ENCODE measurements around the gene NFIA.

The NFIA gene

GRCh38 chr1:61076728-61077675 is 5.4 kb upstream of the NFIA start:
- peak overlapping the region; percentile 92 for H3K4me3 Mint-ChIP-seq
- H3K4me1 Mint-ChIP-seq (ENCODE audit: low read depth) = peaks cover 52% of the 10 kb centered on the region
- H3K36me3 Mint-ChIP-seq = no peaks in the 10 kb centered on the region
- peak overlapping the region; percentile 78 for H3K27ac Mint-ChIP-seq
- H3K9me3 Mint-ChIP-seq (ENCODE audit: low read depth) = no peaks in the 10 kb centered on the region
- no peaks in the 10 kb centered on the region for H3K27me3 Mint-ChIP-seq

GRCh38 chr1:61077676-61078541 is 4.5 kb upstream of the NFIA start:
- Mint-ChIP-seq H3K9me3 (ENCODE audit: low read depth) (no peaks in the 10 kb centered on the region), H3K27me3 (no peaks in the 10 kb centered on the region)

GRCh38 chr1:61078618-61079295 is 3.6 kb upstream of the NFIA start:
- Mint-ChIP-seq H3K9me3 (ENCODE audit: low read depth) (no peaks in the 10 kb centered on the region), H3K36me3 (no peaks in the 10 kb centered on the region), H3K27me3 (no peaks in the 10 kb centered on the region), H3K27ac (no peak overlapping the region), H3K4me1 (ENCODE audit: low read depth) (peaks cover 53% of the 10 kb centered on the region), H3K4me3 (peak overlapping the region; percentile 92)

More at GRCh38 chr1:61077676-61078541, 4.5 kb upstream of the NFIA start:
- no peaks in the 10 kb centered on the region for H3K36me3 Mint-ChIP-seq
- H3K4me3 Mint-ChIP-seq = peak overlapping the region; percentile 92
- peaks cover 52% of the 10 kb centered on the region for H3K4me1 Mint-ChIP-seq (ENCODE audit: low read depth)
- H3K27ac Mint-ChIP-seq = peak overlapping the region; percentile 47

GRCh38 chr1:61079296-61079897 is 3.0 kb upstream of the NFIA start:
- H3K36me3 Mint-ChIP-seq = no peaks in the 10 kb centered on the region
- H3K9me3 Mint-ChIP-seq (ENCODE audit: low read depth) = no peaks in the 10 kb centered on the region
- peaks cover 57% of the 10 kb centered on the region for H3K4me1 Mint-ChIP-seq (ENCODE audit: low read depth)
- no peaks in the 10 kb centered on the region for H3K27me3 Mint-ChIP-seq
- H3K27ac Mint-ChIP-seq = no peak overlapping the region
- peak overlapping the region; percentile 78 for H3K4me3 Mint-ChIP-seq

- Mint-ChIP-seq H3K36me3 (no peaks in the 10 kb centered on the region), H3K4me3 (peak overlapping the region; percentile 78), H3K4me1 (ENCODE audit: low read depth) (peaks cover 57% of the 10 kb centered on the region), H3K27me3 (no peaks in the 10 kb centered on the region), H3K27ac (peak overlapping the region; percentile 61), H3K9me3 (ENCODE audit: low read depth) (no peaks in the 10 kb centered on the region)
Observed at GRCh38 chr1:61079898-61080336, 2.4 kb upstream of the NFIA start.

- Mint-ChIP-seq H3K9me3 (ENCODE audit: low read depth) (no peaks in the 10 kb centered on the region), H3K4me3 (peak overlapping the region; percentile 78), H3K27me3 (no peaks in the 10 kb centered on the region), H3K4me1 (ENCODE audit: low read depth) (peaks cover 57% of the 10 kb centered on the region), H3K27ac (peak overlapping the region; percentile 74), H3K36me3 (no peaks in the 10 kb centered on the region)
Observed at GRCh38 chr1:61080413-61081143, 1.8 kb upstream of the NFIA start.

- peaks cover 55% of the 10 kb centered on the region for H3K4me1 Mint-ChIP-seq (ENCODE audit: low read depth)
- no peaks in the 10 kb centered on the region for H3K36me3 Mint-ChIP-seq
- no peaks in the 10 kb centered on the region for H3K9me3 Mint-ChIP-seq (ENCODE audit: low read depth)
- H3K27ac Mint-ChIP-seq = peak overlapping the region; percentile 74
- peak overlapping the region; percentile 84 for H3K4me3 Mint-ChIP-seq
- H3K27me3 Mint-ChIP-seq = no peaks in the 10 kb centered on the region
Observed at GRCh38 chr1:61081144-61081685, 1.1 kb upstream of the NFIA start.

- H3K27ac Mint-ChIP-seq = peak overlapping the region; percentile 50
- H3K27me3 Mint-ChIP-seq = no peaks in the 10 kb centered on the region
- peak overlapping the region; percentile 84 for H3K4me3 Mint-ChIP-seq
- H3K9me3 Mint-ChIP-seq (ENCODE audit: low read depth) = no peaks in the 10 kb centered on the region
- H3K4me1 Mint-ChIP-seq (ENCODE audit: low read depth) = peaks cover 49% of the 10 kb centered on the region
- H3K36me3 Mint-ChIP-seq = no peaks in the 10 kb centered on the region
Observed at GRCh38 chr1:61081686-61082310, 563 bp upstream of the NFIA start.

- Mint-ChIP-seq H3K27me3 (no peaks in the 10 kb centered on the region), H3K4me1 (ENCODE audit: low read depth) (peaks cover 40% of the 10 kb centered on the region), H3K4me3 (peak overlapping the region; percentile 91), H3K27ac (peak overlapping the region; percentile 34), H3K36me3 (no peaks in the 10 kb centered on the region), H3K9me3 (ENCODE audit: low read depth) (no peaks in the 10 kb centered on the region)
Observed at GRCh38 chr1:61083013-61083806, 849 bp downstream of the NFIA start.

GRCh38 chr1:61083807-61084440 is 1.6 kb downstream of the NFIA start:
- H3K27me3 Mint-ChIP-seq = no peaks in the 10 kb centered on the region
- H3K27ac Mint-ChIP-seq = peak overlapping the region; percentile 58
- H3K9me3 Mint-ChIP-seq (ENCODE audit: low read depth) = no peaks in the 10 kb centered on the region
- peaks cover 33% of the 10 kb centered on the region for H3K4me1 Mint-ChIP-seq (ENCODE audit: low read depth)
- H3K4me3 Mint-ChIP-seq = peak overlapping the region; percentile 91
- H3K36me3 Mint-ChIP-seq = peaks cover 5% of the 10 kb centered on the region

- Mint-ChIP-seq H3K4me3 (peak overlapping the region; percentile 91), H3K36me3 (peaks cover 5% of the 10 kb centered on the region), H3K4me1 (ENCODE audit: low read depth) (peaks cover 27% of the 10 kb centered on the region), H3K27ac (peak overlapping the region; percentile 58), H3K27me3 (no peaks in the 10 kb centered on the region), H3K9me3 (ENCODE audit: low read depth) (no peaks in the 10 kb centered on the region)
Observed at GRCh38 chr1:61084491-61085031, 2.2 kb downstream of the NFIA start.
